Ramos (cell line): ENCODE measurements around the gene SPACA4.
"Not testable (repeated sequence)": the region's sequence is repeated elsewhere in the genome, so short reads cannot be mapped to it uniquely, and the experiment has no call there.

Experiments used
- in situ Hi-C: fragments of 300-500 bp; cut with MboI; formaldehyde crosslinking; loops from one replicate; pipeline ENCODE4 v1.14.3; 2022; ENCODE audit warnings: low sequenced_read_pairs; ENCODE audit not compliant: unreplicated experiment

Gene SPACA4

GRCh38 chr19:48617146-48617937, 10.8 kb downstream of the SPACA4 start:
- in situ Hi-C loops: no loop called here

DNA sequence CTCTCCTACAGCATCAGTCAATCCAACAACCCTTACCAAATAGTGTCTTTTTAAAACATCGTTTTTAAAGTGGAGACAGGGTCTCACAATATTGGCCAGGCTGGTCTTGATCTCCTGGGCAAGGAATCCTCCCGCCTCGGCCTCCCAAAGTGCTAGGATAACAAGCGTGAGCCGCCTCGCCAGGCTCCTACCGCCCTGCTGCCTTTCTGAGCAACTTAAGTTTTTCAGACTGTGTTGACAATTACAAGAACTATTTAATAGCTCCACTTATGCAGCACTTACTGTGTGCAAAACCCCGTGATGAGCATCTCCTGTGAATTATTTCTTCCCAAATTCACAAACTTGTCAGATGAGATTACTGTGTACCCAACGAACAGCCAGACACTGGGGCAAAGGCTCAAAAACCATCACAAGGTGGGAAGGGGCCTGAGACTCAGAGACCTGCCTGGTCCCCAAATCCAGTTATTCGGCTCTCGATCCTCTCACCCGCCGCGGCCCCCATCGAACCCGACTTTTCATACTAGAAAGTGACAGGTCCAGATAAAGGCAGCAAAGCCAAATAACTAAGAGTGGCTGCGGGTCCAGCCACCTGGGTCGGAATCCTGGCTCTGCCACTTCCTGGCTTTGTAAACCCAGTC, 11.9 kb downstream of the SPACA4 start:
- in situ Hi-C loops: no loop called here

DNA sequence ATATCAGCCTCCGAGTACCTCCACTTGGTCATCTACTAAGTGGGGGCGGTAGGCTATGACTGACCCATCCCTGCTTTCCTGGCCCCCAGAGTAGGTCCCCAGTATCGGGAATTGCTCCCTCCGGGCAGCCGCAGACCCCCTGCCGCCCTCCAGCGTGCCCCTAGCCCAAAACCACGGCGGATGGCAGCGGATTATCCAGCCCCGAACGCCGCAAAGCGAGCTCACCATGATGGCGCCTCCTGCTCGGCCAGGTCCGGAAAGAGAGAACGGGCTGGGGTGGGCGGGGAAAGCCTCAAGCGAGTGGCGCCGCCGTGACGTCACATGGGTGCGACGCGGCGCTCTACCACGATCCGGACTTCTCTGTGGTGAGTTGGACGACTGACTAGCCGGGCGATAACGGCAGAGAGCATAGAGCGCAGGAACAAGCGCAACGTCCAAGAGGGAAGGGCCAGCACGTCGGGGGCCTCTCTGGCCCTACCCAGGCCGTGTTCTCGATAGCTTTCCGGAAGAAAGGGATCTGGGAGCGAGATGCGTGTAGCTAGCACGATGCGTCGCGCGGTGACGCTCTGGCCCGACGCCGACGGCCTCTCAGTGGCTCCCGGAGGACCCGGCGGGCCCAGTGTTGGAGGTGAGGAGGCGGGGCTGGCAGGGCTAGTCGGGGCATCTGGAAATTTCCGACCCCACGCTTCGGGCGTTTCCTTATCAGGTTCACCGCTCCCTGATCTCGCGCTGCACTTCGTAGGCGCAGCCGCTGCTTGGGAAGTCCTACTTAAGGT, 12.6 kb downstream of the SPACA4 start, which contains the start of the genes RPL18 and SPHK2:
Gene RPL18, minus strand, starts transcription at position 263 of the 776 bp plus-strand sequence. Its CDS starts 35 bp downstream, at position 228.
Gene SPHK2, plus strand, starts transcription at position 591 of the 776 bp plus-strand sequence. CDS start 1,009 bp downstream, outside the sequence.
- in situ Hi-C loops: no loop called here

DNA sequence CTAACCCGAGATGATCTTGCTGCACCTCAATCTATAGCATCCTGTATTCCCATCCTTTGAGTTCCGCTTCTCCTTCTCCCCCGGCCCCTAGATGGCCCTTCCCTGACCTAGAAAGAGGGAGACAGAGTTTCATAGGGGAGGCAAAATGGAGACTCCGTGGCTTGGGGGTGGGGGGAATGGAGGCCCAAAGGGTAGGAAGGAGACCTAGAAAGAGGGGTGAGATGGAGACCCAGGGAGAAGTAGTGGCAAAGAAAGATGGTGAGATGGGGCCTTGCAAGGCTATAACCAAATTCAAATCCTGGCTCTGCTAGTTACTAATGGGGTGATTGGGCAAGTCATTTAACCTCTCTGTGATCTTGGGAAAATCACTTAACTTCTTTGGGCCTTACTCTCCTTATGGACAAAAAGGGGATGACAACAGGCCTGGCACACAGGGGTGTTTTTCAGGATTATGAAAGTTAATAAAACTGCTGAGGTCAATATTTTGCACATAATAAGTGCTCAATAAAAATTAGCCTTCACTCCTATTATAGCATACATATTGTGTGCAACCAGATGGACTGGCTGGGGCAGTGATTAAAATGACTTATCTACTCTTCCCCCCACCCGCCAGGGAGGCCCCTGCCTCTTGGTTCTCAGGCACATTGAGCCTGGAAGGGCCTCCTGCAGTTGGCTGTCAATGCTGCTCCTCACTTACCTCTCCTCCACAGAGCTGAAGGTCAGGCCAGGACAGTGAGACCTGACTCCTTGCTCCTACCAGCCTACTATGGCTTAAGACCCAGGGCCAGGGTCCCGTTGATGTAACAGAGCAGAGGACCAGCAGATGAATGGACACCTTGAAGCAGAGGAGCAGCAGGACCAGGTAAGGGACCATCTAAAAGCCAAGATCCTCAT, 13.4 kb downstream of the SPACA4 start:
- in situ Hi-C loops: no loop called here

- in situ Hi-C loops: no loop called here
These were observed 17.1 kb downstream of the SPACA4 start for GRCh38 chr19:48623556-48624066.

- in situ Hi-C loops: no loop called here
These were observed 17.6 kb downstream of the SPACA4 start for GRCh38 chr19:48624067-48624594.

- in situ Hi-C loops: no loop called here
These were observed 18.5 kb downstream of the SPACA4 start for GRCh38 chr19:48624791-48625723.

GRCh38 chr19:48625891-48626327, 19.4 kb downstream of the SPACA4 start:
- in situ Hi-C loops: no loop called here

DNA sequence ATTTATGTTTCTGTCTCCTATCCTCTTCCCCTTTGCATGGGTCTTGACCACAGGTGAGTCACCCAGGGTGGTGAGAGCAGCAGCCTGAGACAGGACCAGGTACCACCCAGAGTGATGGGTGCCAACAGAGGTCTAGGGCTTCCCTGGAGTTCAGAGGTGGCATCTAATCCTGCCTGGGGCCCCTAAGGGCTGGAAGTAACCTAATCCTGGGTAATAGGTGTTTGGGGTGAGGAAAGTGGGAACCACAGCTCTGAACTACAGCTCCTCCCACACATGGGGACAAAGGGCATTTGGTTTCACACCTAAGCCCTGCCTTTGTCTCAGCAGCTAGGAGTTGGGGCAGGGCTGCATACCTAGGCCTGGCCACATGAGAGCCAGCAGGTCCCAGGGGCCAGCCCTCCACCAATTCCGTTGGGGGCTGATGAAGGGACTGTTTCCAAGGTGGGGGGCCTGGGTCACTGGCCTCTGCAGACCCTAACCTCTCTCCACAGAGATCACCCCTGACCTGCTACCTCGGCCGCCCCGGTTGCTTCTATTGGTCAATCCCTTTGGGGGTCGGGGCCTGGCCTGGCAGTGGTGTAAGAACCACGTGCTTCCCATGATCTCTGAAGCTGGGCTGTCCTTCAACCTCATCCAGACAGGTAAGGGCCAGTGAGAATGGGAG, 20.8 kb downstream of the SPACA4 start:
- in situ Hi-C loops: no loop called here

GRCh38 chr19:48627865-48628314, 21.3 kb downstream of the SPACA4 start:
- in situ Hi-C loops: no loop called here

DNA sequence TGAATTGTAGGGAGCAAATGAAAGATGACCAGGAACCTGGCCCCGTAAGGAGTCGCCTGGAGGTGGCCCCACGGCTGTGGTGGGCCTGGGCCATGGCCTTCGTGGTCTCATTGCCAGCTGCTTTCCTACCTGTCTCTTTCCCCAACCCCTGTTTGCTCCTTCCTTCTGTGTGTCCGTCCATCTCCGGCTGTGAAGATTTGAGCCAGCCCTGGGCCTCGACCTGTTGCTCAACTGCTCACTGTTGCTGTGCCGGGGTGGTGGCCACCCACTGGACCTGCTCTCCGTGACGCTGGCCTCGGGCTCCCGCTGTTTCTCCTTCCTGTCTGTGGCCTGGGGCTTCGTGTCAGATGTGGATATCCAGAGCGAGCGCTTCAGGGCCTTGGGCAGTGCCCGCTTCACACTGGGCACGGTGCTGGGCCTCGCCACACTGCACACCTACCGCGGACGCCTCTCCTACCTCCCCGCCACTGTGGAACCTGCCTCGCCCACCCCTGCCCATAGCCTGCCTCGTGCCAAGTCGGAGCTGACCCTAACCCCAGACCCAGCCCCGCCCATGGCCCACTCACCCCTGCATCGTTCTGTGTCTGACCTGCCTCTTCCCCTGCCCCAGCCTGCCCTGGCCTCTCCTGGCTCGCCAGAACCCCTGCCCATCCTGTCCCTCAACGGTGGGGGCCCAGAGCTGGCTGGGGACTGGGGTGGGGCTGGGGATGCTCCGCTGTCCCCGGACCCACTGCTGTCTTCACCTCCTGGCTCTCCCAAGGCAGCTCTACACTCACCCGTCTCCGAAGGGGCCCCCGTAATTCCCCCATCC, 22.1 kb downstream of the SPACA4 start:
- in situ Hi-C loops: no loop called here

DNA sequence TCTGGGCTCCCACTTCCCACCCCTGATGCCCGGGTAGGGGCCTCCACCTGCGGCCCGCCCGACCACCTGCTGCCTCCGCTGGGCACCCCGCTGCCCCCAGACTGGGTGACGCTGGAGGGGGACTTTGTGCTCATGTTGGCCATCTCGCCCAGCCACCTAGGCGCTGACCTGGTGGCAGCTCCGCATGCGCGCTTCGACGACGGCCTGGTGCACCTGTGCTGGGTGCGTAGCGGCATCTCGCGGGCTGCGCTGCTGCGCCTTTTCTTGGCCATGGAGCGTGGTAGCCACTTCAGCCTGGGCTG, 22.7 kb downstream of the SPACA4 start:
- in situ Hi-C loops: no loop called here

- in situ Hi-C loops: no loop called here
These were observed 23.2 kb downstream of the SPACA4 start for GRCh38 chr19:48629599-48630295.

DNA sequence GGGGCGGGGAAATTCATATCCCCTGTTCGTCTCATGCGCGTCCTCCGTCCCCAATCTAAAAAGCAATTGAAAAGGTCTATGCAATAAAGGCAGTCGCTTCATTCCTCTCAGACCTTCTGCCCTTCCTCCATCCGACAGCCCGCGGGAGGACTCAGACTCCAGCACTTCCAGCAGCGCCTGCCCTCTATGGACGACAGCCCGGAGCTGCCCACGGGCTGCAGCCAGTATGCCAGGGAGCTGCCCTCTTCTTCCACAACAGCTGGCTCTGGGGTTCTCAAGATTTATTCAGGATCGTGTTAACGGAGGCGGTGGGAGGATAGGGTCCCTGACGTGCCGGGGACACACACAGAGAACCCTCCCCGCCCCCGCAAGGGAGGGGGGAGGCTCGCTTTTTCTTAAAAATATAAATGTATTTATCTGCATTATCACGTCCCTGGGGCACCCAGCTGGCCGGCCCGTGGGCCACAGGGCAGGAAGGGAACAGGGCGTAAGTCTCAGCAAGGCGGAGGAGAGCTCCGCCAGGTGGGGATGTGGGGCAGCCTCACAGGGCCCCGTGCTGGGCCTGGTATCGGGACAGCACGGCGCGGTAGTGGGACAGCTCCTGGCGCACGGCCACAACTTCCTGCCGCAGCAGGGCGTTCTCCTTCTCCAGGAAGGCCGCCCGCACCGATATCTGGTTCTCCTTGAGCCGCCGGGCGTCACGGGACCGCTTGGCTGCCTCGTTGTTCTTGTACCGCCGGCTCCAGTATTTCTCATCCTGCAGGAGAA, 23.9 kb downstream of the SPACA4 start:
- in situ Hi-C loops: no loop called here

DNA sequence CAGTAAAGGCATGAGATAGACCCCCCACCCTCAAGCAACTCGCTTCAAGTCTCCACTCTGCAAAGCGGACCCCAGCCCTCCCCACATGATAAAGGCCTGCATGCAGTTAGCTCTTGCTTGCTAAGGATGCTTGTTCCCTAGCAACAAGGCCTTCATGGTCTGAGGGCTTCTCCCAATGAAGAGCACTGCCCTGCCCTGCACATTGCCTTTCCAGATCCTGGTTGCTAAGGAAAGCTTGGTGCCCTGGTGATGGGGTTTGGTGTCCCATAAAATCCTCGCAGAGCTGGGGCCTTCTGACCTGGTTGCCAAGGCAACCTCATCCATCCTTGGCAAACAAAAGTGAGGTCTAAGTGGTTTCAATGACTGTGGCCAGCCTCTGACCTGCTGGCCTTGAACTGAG, 24.7 kb downstream of the SPACA4 start:
- in situ Hi-C loops: no loop called here

- in situ Hi-C loops: not testable (repeated sequence)
These were observed 25.7 kb downstream of the SPACA4 start for GRCh38 chr19:48632286-48632685.
